DND-41 (cell line): ENCODE results near the gene SMOC2.
"Not testable (repeated sequence)": the region's sequence is repeated elsewhere in the genome, so short reads cannot be mapped to it uniquely, and the experiment has no call there.

ENCODE experiments used
- ATAC-seq: fragments of 200-7000 bp; cut with Tn5 transposase; 3 replicates; pipeline ENCODE4 v1.9.1; 2021; ENCODE audit warnings: low read depth; ENCODE audit not compliant: insufficient read depth
- DNase-seq: peaks from one replicate; pipeline ENCODE4 v3.0.0-alpha.2; 2020
- H2AFZ ChIP-seq: 2 replicates; pipeline ENCODE4 v1.6.0; 2012; ENCODE audit warnings: low read depth, low read length
- H3K27ac ChIP-seq: 2 replicates; pipeline ENCODE4 v1.5.1; 2012; ENCODE audit warnings: low read length, inconsistent platforms
- H3K27me3 ChIP-seq: fragments of 200-600 bp; sonication (generic); 2 replicates; pipeline ENCODE4 v1.6.0; 2012; ENCODE audit warnings: low read length, mild to moderate bottlenecking, inconsistent platforms; ENCODE audit not compliant: insufficient read depth, poor library complexity
- H3K36me3 ChIP-seq: 2 replicates; pipeline ENCODE4 v1.5.1; 2012; ENCODE audit warnings: low read length, inconsistent platforms; ENCODE audit not compliant: insufficient read depth
- H3K4me1 ChIP-seq: 2 replicates; pipeline ENCODE4 v1.5.1; 2012; ENCODE audit warnings: mild to moderate bottlenecking, low read length; ENCODE audit not compliant: insufficient read depth
- H3K4me2 ChIP-seq: 2 replicates; pipeline ENCODE4 v1.6.0; 2012; ENCODE audit warnings: mild to moderate bottlenecking, moderate library complexity, low read length, inconsistent platforms; ENCODE audit not compliant: insufficient read depth
- H3K4me3 ChIP-seq, 2 experiments: fragments of 200-600 bp in 1 of 2; shearing (Covaris generic) in 1 of 2; 2 replicates each; pipeline ENCODE4 v1.5.1; 2012 to 2016; ENCODE audit warnings: inconsistent platforms in 2 of 2, low read length in 2 of 2, mild to moderate bottlenecking in 2 of 2, low read depth in 1 of 2, moderate library complexity in 1 of 2
- H3K79me2 ChIP-seq: 2 replicates; pipeline ENCODE4 v1.6.0; 2012; ENCODE audit warnings: low read length, inconsistent platforms; ENCODE audit not compliant: insufficient read depth
- H3K9ac ChIP-seq: 2 replicates; pipeline ENCODE4 v1.6.0; 2012; ENCODE audit warnings: low read depth, mild to moderate bottlenecking, inconsistent platforms, low read length, moderate library complexity
- H3K9me3 ChIP-seq: 2 replicates; pipeline ENCODE4 v1.5.1; 2012; ENCODE audit warnings: low read length, moderate library complexity, mild to moderate bottlenecking, inconsistent platforms; ENCODE audit not compliant: insufficient read depth, severe bottlenecking
- H4K20me1 ChIP-seq: 2 replicates; pipeline ENCODE4 v1.6.0; 2012; ENCODE audit warnings: low read length; ENCODE audit not compliant: insufficient read depth
- CTCF ChIP-seq: IDR thresholded peaks from 2 replicates; pipeline ENCODE4 v1.5.1; 2012; ENCODE audit warnings: borderline replicate concordance, low read length, moderate library complexity, mild to moderate bottlenecking; ENCODE audit not compliant: poor library complexity, severe bottlenecking; ENCODE audit errors: extremely low read depth
- EZH2 ChIP-seq: IDR thresholded peaks from 3 replicates; pipeline ENCODE4 v1.6.1; 2012; ENCODE audit warnings: borderline replicate concordance, low read depth, mild to moderate bottlenecking, moderate library complexity, low read length, inconsistent platforms; ENCODE audit not compliant: severe bottlenecking

Gene SMOC2

DNA sequence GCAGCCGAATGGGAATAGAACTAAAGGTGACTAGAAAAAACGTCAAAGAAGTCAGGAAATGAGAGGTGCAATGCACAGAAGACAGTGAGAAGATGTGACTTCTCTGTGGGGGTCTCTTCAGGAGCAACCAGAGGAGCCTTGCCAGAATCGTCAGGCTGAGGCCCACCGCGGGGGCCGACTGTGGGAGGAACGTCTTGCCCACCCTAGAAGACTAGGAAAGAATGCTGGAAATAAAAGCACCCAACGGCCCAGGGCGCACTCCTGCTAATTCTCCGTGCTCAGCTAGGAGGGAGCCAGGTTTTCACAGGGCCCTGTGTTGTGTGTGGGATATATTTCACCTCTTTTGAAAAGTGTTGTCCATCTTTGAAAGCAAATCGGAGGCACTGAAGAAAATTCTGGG is 129.2 kb downstream of the SMOC2 start:
- DNase-seq (no peak), ATAC-seq (no peak)
- H3K4me3 ChIP-seq: no peak overlapping the region
- H3K4me2 ChIP-seq: no peak overlapping the region
- H3K27ac ChIP-seq: no peak overlapping the region
- H4K20me1 ChIP-seq: no peaks in the 10 kb centered on the region
- H3K4me1 ChIP-seq: no peaks in the 10 kb centered on the region
- H3K9me3 ChIP-seq: peaks cover 5% of the 10 kb centered on the region
- H3K36me3 ChIP-seq: no peaks in the 10 kb centered on the region
- no peak for TF ChIP-seq CTCF
- TF ChIP-seq EZH2: no peak
- H3K79me2 ChIP-seq: no peaks in the 10 kb centered on the region
- H3K9ac ChIP-seq: no peak overlapping the region
- no peaks in the 10 kb centered on the region for H3K27me3 ChIP-seq
- no peak overlapping the region for H2AFZ ChIP-seq

DNA sequence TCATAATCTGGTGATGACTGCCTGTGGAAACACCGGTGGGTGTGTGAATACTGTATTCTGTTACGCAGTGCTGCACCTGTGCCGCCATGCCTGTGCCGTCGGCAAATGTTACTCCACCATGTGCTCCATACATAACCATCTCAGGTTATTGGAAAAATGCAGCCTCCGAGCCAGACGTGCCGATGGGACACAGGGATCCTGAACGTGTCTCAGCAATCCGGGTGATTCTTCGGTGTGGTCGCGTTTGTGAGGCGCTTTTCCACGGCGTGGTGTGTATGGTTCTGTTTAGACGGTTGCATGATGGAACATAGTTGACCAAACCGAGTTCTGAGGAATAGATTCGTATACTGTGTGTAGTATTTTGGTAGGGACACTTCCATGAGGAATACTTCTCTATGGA is 130.3 kb downstream of the SMOC2 start:
- TF ChIP-seq CTCF: no peak
- no peak for TF ChIP-seq EZH2
- Histone ChIP-seq H3K4me2 (no peak overlapping the region), H3K79me2 (no peaks in the 10 kb centered on the region), H4K20me1 (no peaks in the 10 kb centered on the region), H3K27ac (no peak overlapping the region), H3K9me3 (peaks cover 5% of the 10 kb centered on the region), H3K36me3 (no peaks in the 10 kb centered on the region), H3K27me3 (no peaks in the 10 kb centered on the region), H2AFZ (no peak overlapping the region), H3K4me3 (no peak overlapping the region), H3K4me1 (no peaks in the 10 kb centered on the region), H3K9ac (no peak overlapping the region)
- DNase-seq: no peak
- ATAC-seq: no peak

DNA sequence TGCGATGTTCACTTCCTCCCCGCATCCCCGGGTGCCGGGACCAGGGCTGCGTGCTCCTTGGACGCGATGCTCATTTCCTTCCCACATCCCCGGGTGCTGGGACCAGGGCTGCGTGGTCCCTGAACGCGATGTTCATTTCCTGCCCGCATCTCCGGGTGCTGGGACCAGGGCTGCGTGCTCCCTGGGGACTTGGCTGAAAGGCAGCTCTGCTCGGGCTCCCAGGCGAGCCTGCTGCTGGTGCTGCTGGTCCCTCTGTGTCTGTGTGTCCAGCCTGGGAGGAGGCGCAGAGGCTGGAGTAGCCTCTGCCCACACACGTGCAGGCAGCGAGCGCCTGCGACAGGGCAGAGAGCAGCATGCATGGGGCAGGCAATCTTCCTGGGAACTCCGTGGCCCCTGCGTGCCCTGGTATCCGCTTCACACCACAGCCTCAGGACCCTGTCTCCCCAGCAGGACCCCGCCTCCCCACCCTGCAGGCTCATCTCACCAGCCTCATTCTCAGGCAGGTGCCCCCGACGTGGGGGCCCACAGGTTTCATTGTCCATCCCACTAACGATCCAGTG is 132.4 kb downstream of the SMOC2 start:
- DNase-seq, ATAC-seq, H3K27ac ChIP-seq, H3K4me2 ChIP-seq, H3K4me1 ChIP-seq, H4K20me1 ChIP-seq, H3K4me3 ChIP-seq, H3K9ac ChIP-seq, H3K79me2 ChIP-seq, H3K9me3 ChIP-seq, H3K36me3 ChIP-seq, H3K27me3 ChIP-seq, H2AFZ ChIP-seq: not testable (repeated sequence)

- Histone ChIP-seq H3K36me3 (no peaks in the 10 kb centered on the region), H3K4me2 (no peak overlapping the region), H3K4me3 (no peak overlapping the region), H3K9ac (no peak overlapping the region), H3K79me2 (no peaks in the 10 kb centered on the region), H2AFZ (no peak overlapping the region), H3K27ac (no peak overlapping the region), H3K4me1 (no peaks in the 10 kb centered on the region), H3K27me3 (no peaks in the 10 kb centered on the region), H4K20me1 (no peaks in the 10 kb centered on the region), H3K9me3 (peaks cover 5% of the 10 kb centered on the region)
- DNase-seq: no peak
- ATAC-seq: no peak
- TF ChIP-seq EZH2: no peak
- no peak for TF ChIP-seq CTCF
Measured at GRCh38 chr6:168574075-168574698, 133.2 kb downstream of the SMOC2 start.
